GM21529 (cell line): Measurements from ENCODE around the gene MYOM1.
"Not testable (repeated sequence)": the region's sequence is repeated elsewhere in the genome, so short reads cannot be mapped to it uniquely, and the experiment has no call there.

Experiments
- ATAC-seq: cut with Tn5 transposase; IDR thresholded peaks from one replicate; pipeline ENCODE4 v1.9.1; 2021; ENCODE audit not compliant: unreplicated experiment

Gene MYOM1

DNA sequence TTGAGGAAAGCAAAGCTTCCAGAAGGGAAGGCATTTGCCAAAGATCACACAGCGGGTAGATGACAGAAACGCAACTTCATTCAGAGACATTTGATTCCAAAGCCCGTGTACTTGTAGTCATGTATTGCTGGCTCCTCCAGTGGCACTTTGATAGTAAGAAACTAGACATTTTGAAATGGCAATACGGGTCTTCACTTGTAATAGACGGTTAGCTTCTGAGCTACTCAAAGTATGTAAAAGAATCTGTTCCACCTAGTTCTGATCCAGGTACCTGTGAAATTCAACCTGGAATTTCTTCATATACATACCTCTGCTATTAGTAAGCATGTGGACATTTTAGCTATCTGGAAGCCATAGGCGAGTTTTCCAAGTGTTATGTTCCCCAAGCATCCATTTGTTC is 1.7 kb upstream of the MYOM1 start:
- no peak for ATAC-seq

- ATAC-seq = not testable (repeated sequence)
These were observed 1.1 kb upstream of the MYOM1 start for GRCh38 chr18:3220868-3221267.

DNA sequence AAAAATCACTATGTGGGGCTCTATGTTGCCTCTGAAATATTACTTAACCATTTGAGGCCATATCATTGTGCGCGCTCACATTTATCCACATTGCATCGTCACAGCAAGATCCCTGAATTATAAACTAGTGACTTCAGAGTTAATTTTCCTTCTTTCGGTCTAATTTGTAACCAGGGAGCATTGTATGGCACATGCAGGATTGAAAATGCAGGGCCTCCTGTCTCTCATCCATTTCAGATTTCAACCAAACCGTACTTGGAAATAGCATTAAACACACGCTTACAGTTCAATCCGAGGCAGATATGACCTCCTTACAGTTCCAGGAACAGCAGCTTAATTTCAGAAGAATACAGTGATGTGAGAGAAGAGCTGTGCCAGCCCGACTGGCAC is 532 bp downstream of the MYOM1 start:
- no peak for ATAC-seq

- ATAC-seq = no peak
These were observed 949 bp downstream of the MYOM1 start for GRCh38 chr18:3218819-3219218.

GRCh38 chr18:3217948-3218647 is 1.7 kb downstream of the MYOM1 start:
- ATAC-seq = no peak

DNA sequence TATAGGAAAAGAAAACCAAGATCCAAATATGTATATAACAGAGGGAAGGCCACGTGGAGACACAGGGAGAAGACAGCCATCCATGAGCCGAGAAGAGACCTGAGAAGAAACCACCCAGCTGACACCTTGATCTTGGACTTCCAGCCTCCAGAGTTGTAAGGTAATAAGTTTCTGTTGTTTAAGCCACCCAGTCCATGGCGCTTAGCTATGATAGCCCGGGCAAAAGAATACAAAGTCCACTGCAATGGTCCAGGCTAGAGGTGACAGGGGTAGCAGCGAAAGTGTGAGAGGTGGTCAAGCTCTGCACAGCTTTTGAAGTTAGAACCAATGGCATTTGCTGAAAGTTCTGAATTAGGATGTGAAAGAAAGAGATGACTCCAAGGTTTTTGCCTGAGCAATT is 2.8 kb downstream of the MYOM1 start:
- ATAC-seq = no peak

- no peak for ATAC-seq
These were observed 4.7 kb downstream of the MYOM1 start for GRCh38 chr18:3214855-3215637.

GRCh38 chr18:3213300-3214059 is 6.3 kb downstream of the MYOM1 start:
- no peak for ATAC-seq

DNA sequence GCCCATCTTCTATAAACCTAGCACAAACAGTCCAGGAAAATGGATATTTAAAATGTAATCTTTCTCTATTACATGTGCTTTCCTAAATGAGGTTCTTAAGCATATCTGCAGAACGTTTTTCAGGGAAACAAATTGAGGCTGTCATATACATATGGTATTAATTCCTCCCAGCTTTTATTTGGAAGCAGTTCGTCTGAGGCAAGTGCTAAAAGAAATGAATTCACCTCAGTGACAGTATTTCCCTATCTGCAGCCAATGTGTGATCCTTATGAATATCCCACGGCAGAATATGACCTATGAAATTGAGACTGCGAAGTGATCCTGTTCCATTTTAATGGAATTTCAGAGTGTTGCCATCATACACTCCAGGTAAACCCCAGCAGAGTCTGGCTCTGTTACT is 7.1 kb downstream of the MYOM1 start:
- ATAC-seq = no peak

DNA sequence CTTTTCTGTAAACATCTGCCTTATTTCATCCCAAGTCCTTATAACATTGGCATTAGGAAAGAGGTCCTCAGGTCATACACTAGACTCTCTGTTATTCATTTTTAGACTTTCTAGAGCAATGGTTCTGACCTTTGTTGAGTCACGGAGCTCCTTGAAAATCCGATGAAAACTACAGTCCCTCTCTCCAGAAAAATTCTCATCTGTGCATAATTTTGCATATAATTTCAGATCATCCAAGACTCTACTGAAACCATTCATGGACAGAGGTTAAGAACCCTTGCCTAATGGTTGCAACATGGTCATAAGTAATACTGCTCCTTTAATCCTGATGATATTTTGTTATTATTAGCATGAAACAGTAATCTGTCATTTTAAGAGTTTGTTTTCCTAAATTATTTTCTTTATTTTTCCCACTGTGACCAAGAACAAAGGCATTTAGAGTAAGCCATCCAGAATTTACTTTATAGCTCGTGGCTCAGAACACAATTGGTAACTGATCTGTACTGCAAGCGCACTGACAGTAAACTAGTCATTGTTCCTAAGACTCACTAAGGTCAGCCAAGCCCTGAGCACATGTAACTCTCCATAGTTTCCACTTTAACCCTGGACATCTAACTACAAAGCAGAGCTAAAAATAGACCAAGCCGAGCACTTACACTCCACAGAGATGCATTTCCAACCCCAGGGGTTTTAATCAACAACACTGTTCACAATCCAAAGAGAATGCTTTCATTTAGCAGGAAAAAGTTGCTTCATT is 8.4 kb downstream of the MYOM1 start:
- ATAC-seq = no peak

GRCh38 chr18:3209859-3210569 is 9.8 kb downstream of the MYOM1 start:
- peak; percentile 68 for ATAC-seq

DNA sequence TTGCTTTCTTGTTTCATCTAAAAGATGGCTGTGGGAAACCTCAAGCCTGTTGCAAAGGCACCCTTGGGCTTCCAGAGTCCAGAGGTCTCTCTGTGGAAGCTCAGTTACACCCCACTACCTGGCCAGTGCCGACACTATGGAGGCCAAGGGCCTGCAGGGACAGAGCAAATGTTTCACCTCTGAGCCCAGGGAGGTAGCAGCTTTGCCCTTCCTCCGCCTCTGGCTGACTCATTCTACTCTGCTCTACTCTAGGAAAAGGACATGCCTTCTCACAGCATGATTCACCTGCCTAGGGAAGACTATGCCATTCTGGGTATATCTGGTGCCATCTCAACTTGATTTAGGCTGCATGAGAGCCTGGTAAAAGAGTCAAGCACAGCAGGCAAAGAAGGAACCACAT is 12.2 kb downstream of the MYOM1 start:
- ATAC-seq = no peak

GRCh38 chr18:3205239-3205638 is 14.5 kb downstream of the MYOM1 start:
- no peak for ATAC-seq

DNA sequence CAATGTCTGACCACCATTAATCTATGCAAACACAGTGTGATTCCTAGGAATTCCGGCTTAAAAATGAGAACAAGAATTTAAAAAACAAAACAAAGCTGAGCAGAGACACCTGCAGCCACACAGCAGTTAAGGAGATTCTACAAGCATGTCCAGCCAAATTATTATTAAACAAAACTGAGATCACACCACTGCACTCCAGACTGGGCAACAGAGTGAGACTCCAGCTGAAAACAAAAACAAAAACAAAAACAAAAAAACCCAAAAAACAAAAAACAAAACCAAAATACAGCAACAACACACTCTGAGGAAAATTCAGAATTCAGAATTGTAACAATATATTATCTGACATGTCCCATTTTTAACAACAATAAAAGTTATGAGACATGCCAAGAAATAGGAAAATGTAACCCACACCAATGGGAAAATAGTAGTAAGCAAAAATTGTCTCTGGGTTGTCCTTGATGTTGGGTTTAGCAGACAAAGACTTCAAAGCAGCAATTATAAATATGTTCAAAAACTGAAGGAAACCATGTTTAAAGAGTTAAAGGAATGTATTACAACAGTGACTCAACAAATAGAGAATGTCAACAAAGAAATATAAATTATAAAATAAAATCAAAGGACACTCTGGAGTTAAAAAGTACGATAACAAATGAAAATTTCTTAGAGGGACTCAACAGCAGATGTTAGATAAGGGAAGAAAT is 19.7 kb downstream of the MYOM1 start:
- ATAC-seq = no peak

GRCh38 chr18:3198260-3198860 is 21.4 kb downstream of the MYOM1 start:
- ATAC-seq = not testable (repeated sequence)

- ATAC-seq = no peak
These were observed 24.7 kb downstream of the MYOM1 start for GRCh38 chr18:3194947-3195612.

DNA sequence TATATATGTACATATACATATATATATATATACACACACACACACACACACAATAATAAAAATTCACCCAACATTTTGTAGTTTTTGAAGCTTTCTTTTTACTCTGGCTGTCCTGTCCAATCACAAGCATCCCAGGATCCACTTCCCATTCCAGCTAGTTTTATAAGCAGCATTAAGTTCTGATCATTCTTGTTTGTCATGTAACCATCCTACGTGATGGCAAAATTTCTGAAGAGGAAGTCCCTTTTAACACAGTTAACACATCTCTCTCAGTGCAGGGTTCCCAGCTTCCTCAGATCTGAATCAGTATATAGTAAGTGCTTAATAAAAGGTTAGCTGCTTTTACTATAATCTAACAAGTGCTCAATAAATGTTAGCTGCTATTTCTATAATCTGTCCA is 26.4 kb downstream of the MYOM1 start:
- ATAC-seq = no peak

DNA sequence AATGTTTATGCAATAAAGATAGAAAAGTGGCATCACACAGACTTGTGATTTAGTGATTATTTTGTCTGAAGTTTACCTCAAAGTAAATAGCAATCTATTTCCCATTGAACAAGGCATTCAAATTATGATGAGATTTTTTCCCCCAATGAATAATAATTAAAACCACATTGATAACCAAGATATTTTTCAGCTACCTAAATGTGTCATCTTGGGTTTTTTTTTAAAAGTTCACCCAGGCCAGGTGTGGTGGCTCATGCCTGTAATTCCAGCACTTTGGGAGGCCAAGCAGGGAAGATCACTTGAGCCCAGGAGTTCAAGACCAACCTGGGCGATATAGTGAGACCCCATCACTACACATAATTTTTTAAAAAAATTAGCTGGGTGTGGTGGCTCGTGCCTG is 27.0 kb downstream of the MYOM1 start:
- ATAC-seq = no peak

DNA sequence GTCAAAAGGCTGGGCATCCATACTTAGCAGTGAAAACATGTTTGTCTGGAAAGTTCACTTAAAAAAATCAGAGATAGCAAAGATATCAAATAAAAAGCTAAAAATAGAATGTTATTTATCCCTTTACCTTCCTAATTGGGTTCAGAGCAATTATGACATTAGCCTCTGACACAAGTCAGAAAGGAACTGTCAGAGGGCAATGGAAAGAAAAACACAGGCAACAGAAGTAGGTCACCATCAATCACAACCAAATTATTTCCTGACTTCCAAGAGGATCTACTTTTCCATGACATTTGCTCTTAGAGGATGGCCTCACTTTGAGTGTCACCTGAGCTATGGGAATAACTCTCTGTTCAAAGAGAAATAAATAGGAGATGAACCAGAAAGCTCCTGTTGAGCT is 27.5 kb downstream of the MYOM1 start:
- no peak for ATAC-seq
